PC-9 (cell line): Measurements from ENCODE around the gene PANX1. TPM values are rescaled to one million over a fixed set of nuclear protein-coding genes. Genes with fewer than 3 reads are reported as not detected.
A peak's percentile ranks its signal among the peaks of the same experiment; 100 is the strongest.

Source experiments
- BruUV-seq: library from RNA; stranded (reverse); fragments of 400-500 nt; replicated peaks from 2 replicates; lab custom pipeline; 2021; lab: Mats Ljungman, UMichigan
- CTCF ChIA-PET: fragments of 300-600 bp; sonication (Branson Sonifier 250); formaldehyde crosslinking; loops from one replicate; lab custom pipeline; 2022; ENCODE audit warnings: antibody characterized with exemption; lab: Charles Lee
- POLR2A ChIA-PET: fragments of 300-600 bp; sonication (Branson Sonifier 250); formaldehyde crosslinking; loops from one replicate; lab custom pipeline; 2022; ENCODE audit warnings: antibody characterized with exemption; ENCODE audit not compliant: unreplicated experiment; lab: Charles Lee
- DNase-seq, 2 experiments: peaks; one replicate each; pipeline versions ENCODE4 v3.0.0 to v3.0.0-alpha.2; 2015 to 2022; ENCODE audit warnings: mixed read lengths in 1 of 2
- H2AFZ ChIP-seq: fragments of 200-600 bp; sonication (generic); 2 replicates; pipeline ENCODE4 v1.8.1; 2017; ENCODE audit warnings: antibody characterized with exemption
- H3F3A ChIP-seq: fragments of 200-600 bp; sonication (generic); 2 replicates; pipeline ENCODE4 v1.8.1; 2017; ENCODE audit warnings: antibody characterized with exemption, mild to moderate bottlenecking, low read depth; ENCODE audit not compliant: insufficient read depth
- H3K27ac ChIP-seq: fragments of 200-600 bp; sonication (generic); 2 replicates; pipeline ENCODE4 v1.6.1; 2016; ENCODE audit warnings: mixed run types
- H3K27me3 ChIP-seq: fragments of 200-600 bp; sonication (generic); 2 replicates; pipeline ENCODE4 v1.6.1; 2016; ENCODE audit warnings: low read depth, mixed run types; ENCODE audit not compliant: insufficient read depth
- H3K36me3 ChIP-seq: fragments of 200-600 bp; sonication (generic); 2 replicates; pipeline ENCODE4 v1.6.1; 2016; ENCODE audit warnings: low read depth, mixed run types
- H3K4me1 ChIP-seq: fragments of 200-600 bp; sonication (generic); replicated peaks from 2 replicates; pipeline ENCODE4 v1.6.1; 2016; ENCODE audit warnings: mixed run types; ENCODE audit not compliant: insufficient read depth
- H3K4me2 ChIP-seq: fragments of 200-600 bp; sonication (generic); 2 replicates; pipeline ENCODE4 v1.6.1; 2017; ENCODE audit warnings: mixed run types
- H3K4me3 ChIP-seq: fragments of 200-600 bp; sonication (generic); 2 replicates; pipeline ENCODE4 v1.6.1; 2016; ENCODE audit warnings: mixed run types
- H3K79me2 ChIP-seq: fragments of 200-600 bp; sonication (generic); 2 replicates; pipeline ENCODE4 v1.6.1; 2017; ENCODE audit warnings: low read depth, mixed run types
- H3K9me2 ChIP-seq: fragments of 200-600 bp; sonication (generic); 2 replicates; pipeline ENCODE4 v1.8.1; 2017; ENCODE audit warnings: mild to moderate bottlenecking; ENCODE audit not compliant: insufficient read depth
- H3K9me3 ChIP-seq: fragments of 200-600 bp; sonication (generic); 2 replicates; pipeline ENCODE4 v1.8.1; 2016; ENCODE audit warnings: low read depth; ENCODE audit not compliant: insufficient read depth
- H4K20me1 ChIP-seq: fragments of 200-600 bp; sonication (generic); 2 replicates; pipeline ENCODE4 v1.8.1; 2017; ENCODE audit not compliant: insufficient read depth
- CTCF ChIP-seq: fragments of 200-600 bp; sonication (generic); conservative IDR thresholded peaks from 2 replicates; pipeline ENCODE4 v1.6.1; 2017; ENCODE audit warnings: mixed run types, antibody characterized with exemption, mild to moderate bottlenecking, moderate library complexity
- EZH2 ChIP-seq: fragments of 200-600 bp; sonication (generic); IDR thresholded peaks from 2 replicates; pipeline ENCODE4 v1.8.0; 2017; ENCODE audit warnings: antibody characterized with exemption, low read depth
- intact Hi-C: fragments of 100-400 bp; cut with micrococcal nuclease; formaldehyde crosslinking; loops from one replicate; pipeline ENCODE4 v1.10.0; 2022; ENCODE audit not compliant: unreplicated experiment
- total RNA-seq: library from RNA; stranded (reverse); gene quantifications from 2 replicates; pipeline ENCODE4 v1.2.3, GENCODE V29; 2021

Gene PANX1
- total RNA-seq, 1 experiment from 2014 or later = 12.6 TPM

- Histone ChIP-seq H3K79me2 (peaks cover 71% of the 10 kb centered on the region), H3K4me1 (peaks cover 67% of the 10 kb centered on the region), H3K9me3 (no peaks in the 10 kb centered on the region), H3K36me3 (no peaks in the 10 kb centered on the region), H3K4me3 (no peak overlapping the region), H4K20me1 (no peaks in the 10 kb centered on the region), H2AFZ (no peak overlapping the region), H3K27ac (no peak overlapping the region), H3K27me3 (no peaks in the 10 kb centered on the region), H3K9me2 (no peaks in the 10 kb centered on the region), H3K4me2 (peak overlapping the region; percentile 35), H3F3A (peaks cover 38% of the 10 kb centered on the region)
- no TSS peak for BruUV-seq
- no peak for DNase-seq
- CTCF ChIA-PET = no interaction called here
- intact Hi-C loops = no loop called here
- TF ChIP-seq EZH2 = no peak
- no peak for TF ChIP-seq CTCF
- POLR2A ChIA-PET = no interaction called here
Observed at GRCh38 chr11:94140154-94140655, 11.6 kb downstream of the PANX1 start.

GRCh38 chr11:94141511-94142307 is 13.1 kb downstream of the PANX1 start:
- Histone ChIP-seq H3K4me3 (no peak overlapping the region), H4K20me1 (no peaks in the 10 kb centered on the region), H3K4me2 (no peak overlapping the region), H3K27me3 (no peaks in the 10 kb centered on the region), H3K9me2 (no peaks in the 10 kb centered on the region), H3K79me2 (peaks cover 79% of the 10 kb centered on the region), H2AFZ (no peak overlapping the region), H3F3A (peaks cover 23% of the 10 kb centered on the region), H3K4me1 (peaks cover 67% of the 10 kb centered on the region), H3K36me3 (no peaks in the 10 kb centered on the region), H3K27ac (no peak overlapping the region), H3K9me3 (no peaks in the 10 kb centered on the region)
- intact Hi-C loops = no loop called here
- CTCF ChIA-PET = no interaction called here
- TF ChIP-seq EZH2 (no peak), CTCF (no peak)
- no TSS peak for BruUV-seq
- POLR2A ChIA-PET = no interaction called here
- DNase-seq = no peak

- H3K27ac ChIP-seq = no peak overlapping the region
- no peaks in the 10 kb centered on the region for H3K9me2 ChIP-seq
- H4K20me1 ChIP-seq = no peaks in the 10 kb centered on the region
- H2AFZ ChIP-seq = no peak overlapping the region
- peaks cover 16% of the 10 kb centered on the region; the same call in 1 of the 2 replicates for H3F3A ChIP-seq
- BruUV-seq = no TSS peak
- CTCF ChIA-PET = no interaction called here
- peaks cover 60% of the 10 kb centered on the region for H3K4me1 ChIP-seq
- intact Hi-C loops = no loop called here
- H3K79me2 ChIP-seq = peaks cover 78% of the 10 kb centered on the region
- no peak overlapping the region for H3K4me2 ChIP-seq
- H3K4me3 ChIP-seq = no peak overlapping the region
- no peaks in the 10 kb centered on the region for H3K36me3 ChIP-seq
- POLR2A ChIA-PET = no interaction called here
- no peak for TF ChIP-seq EZH2
- TF ChIP-seq CTCF = no peak
- DNase-seq = no peak
- H3K27me3 ChIP-seq = no peaks in the 10 kb centered on the region
- H3K9me3 ChIP-seq = no peaks in the 10 kb centered on the region
Observed at GRCh38 chr11:94142308-94143281, 14.0 kb downstream of the PANX1 start.
